Mammary epithelial cell (primary cell): Measurements from ENCODE around the gene ZNF536.

Source experiments
- EZH2 ChIP-seq: IDR thresholded peaks from 2 replicates; pipeline ENCODE4 v1.6.1; 2012; ENCODE audit warnings: low read length, inconsistent platforms, borderline replicate concordance
- TF ChIP-seq, protein P1 (sequence below), 2 donors: IDR thresholded peaks in 1 of 2; conservative IDR thresholded peaks in 1 of 2; 2 replicates each; pipeline ENCODE4 v1.5.1; 2011 to 2012; ENCODE audit warnings: inconsistent platforms in 2 of 2, low read length in 2 of 2, mild to moderate bottlenecking in 2 of 2, control low read depth in 1 of 2, low read depth in 1 of 2; ENCODE audit not compliant: insufficient read depth in 1 of 2; ENCODE audit errors: extremely low read depth in 1 of 2

DNA sequence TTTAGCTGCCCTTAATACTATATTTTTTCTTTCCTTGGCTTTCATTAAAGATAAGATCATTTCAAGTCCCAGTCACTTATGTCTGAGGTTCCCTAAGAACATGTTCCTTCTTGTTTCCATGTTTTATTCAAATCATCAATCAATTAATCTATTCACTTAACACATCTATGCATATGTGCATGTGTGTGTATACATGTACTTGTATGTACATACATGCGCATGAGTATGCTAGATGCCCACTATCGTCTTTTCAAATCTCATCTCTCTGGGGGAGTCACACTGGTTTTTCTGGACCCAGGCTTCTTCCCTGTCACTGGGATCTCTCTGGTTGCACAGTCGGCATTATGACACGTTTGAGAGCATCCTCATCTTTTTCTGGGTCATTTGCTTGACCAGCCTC is 108.9 kb downstream of the ZNF536 start:
- TF ChIP-seq, protein P1, sequence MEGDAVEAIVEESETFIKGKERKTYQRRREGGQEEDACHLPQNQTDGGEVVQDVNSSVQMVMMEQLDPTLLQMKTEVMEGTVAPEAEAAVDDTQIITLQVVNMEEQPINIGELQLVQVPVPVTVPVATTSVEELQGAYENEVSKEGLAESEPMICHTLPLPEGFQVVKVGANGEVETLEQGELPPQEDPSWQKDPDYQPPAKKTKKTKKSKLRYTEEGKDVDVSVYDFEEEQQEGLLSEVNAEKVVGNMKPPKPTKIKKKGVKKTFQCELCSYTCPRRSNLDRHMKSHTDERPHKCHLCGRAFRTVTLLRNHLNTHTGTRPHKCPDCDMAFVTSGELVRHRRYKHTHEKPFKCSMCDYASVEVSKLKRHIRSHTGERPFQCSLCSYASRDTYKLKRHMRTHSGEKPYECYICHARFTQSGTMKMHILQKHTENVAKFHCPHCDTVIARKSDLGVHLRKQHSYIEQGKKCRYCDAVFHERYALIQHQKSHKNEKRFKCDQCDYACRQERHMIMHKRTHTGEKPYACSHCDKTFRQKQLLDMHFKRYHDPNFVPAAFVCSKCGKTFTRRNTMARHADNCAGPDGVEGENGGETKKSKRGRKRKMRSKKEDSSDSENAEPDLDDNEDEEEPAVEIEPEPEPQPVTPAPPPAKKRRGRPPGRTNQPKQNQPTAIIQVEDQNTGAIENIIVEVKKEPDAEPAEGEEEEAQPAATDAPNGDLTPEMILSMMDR (conservative IDR thresholded peaks at IDR 0.05 in 1 of 2, IDR thresholded peaks at IDR 0.05 in 1 of 2; ENCODE audit: extremely low read depth in 1 of 2, insufficient read depth in 1 of 2, low read depth in 1 of 2, low read length in 2 of 2) = no peak
- TF ChIP-seq EZH2 = no peak
